Thyroid gland (tissue), 4 donors: Measurements from ENCODE around the gene BTBD16. TPM values are rescaled to one million over a fixed set of nuclear protein-coding genes. Genes with fewer than 3 reads are reported as not detected.

ENCODE experiments used
- DNase-seq, 2 donors: peaks; one replicate each; pipeline ENCODE4 v3.0.0-alpha.2; 2019
- H3K27ac ChIP-seq, 3 donors: fragments of 200-600 bp; sonication (generic); 1 replicate in 2 of 3; 2 replicates in 1 of 3; pipeline ENCODE4 v1.5.1; 2016 to 2019; ENCODE audit warnings: mild to moderate bottlenecking in 1 of 3, moderate library complexity in 1 of 3
- H3K27me3 ChIP-seq: fragments of 200-600 bp; sonication (generic); one replicate; pipeline ENCODE4 v1.5.1; 2019
- H3K36me3 ChIP-seq, 2 donors: fragments of 200-600 bp; sonication (generic); one replicate each; pipeline ENCODE4 v1.5.1; 2016 to 2019
- H3K4me1 ChIP-seq, 2 donors: fragments of 200-600 bp; sonication (generic); one replicate each; pipeline ENCODE4 v1.5.1; 2017 to 2019
- H3K4me3 ChIP-seq, 3 donors: fragments of 200-600 bp; sonication (generic); replicated peaks in 1 of 3; 1 replicate in 2 of 3; 2 replicates in 1 of 3; pipeline ENCODE4 v1.5.1; 2016; ENCODE audit warnings: mild to moderate bottlenecking in 1 of 3
- H3K9me3 ChIP-seq: fragments of 200-600 bp; sonication (generic); one replicate; pipeline ENCODE4 v1.5.1; 2017
- POLR2A ChIP-seq, 2 donors: fragments of 450-650 bp; IDR thresholded peaks; one replicate each; pipeline ENCODE4 v1.6.1; 2017; ENCODE audit warnings: antibody characterized with exemption in 2 of 2, mild to moderate bottlenecking in 2 of 2, moderate library complexity in 1 of 2
- WGBS, 2 donors: methylation state at CpG; one replicate each; pipeline ENCODE4 v1.1.5; 2017; 5-methylcytosine and 5-hydroxymethylcytosine counted together
- intact Hi-C: fragments of 100-400 bp; cut with DNase I; formaldehyde crosslinking; loops from one replicate; pipeline ENCODE4 v1.15.1; 2023
- total RNA-seq, 4 donors: library from RNA; depleted of rRNA; stranded (reverse); fragments of >200 nt; gene quantifications; one replicate each; pipeline ENCODE4 v1.2.3, GENCODE V29; 2016
- TF ChIP-seq, protein P1 (sequence below), 6 experiments: fragments of 200-600 bp in 3 of 6; fragments of 450-650 bp in 3 of 6; sonication (generic) in 3 of 6; IDR thresholded peaks; one replicate each; pipeline ENCODE4 v1.5.1; 2016 to 2019; ENCODE audit warnings: antibody characterized with exemption in 6 of 6, mild to moderate bottlenecking in 2 of 6, inconsistent platforms in 1 of 6, moderate library complexity in 1 of 6

BTBD16 gene
- total RNA-seq, 4 donors from 2014 or later = 0.11 TPM; not detected in 3

DNA sequence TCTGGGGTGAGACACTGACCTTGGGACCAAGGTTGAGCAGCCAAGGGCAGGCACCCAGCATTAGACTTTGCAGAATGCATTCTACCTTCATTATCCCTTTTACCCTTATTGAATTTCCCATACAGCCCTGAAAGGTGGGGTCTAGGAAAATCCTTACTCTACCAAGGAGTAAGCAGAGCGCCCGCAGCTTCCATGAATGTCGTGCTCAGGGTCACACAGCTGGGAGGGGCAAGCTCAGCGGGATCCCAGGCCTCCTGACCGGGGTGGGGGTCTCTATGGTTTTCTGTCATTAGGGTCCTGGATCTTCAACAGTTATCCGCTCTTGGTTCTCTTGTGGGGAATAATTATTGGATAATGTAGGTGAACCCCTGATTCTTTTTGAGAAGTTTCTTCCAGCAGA is 30.7 kb upstream of the BTBD16 start:
- TF ChIP-seq, protein P1, sequence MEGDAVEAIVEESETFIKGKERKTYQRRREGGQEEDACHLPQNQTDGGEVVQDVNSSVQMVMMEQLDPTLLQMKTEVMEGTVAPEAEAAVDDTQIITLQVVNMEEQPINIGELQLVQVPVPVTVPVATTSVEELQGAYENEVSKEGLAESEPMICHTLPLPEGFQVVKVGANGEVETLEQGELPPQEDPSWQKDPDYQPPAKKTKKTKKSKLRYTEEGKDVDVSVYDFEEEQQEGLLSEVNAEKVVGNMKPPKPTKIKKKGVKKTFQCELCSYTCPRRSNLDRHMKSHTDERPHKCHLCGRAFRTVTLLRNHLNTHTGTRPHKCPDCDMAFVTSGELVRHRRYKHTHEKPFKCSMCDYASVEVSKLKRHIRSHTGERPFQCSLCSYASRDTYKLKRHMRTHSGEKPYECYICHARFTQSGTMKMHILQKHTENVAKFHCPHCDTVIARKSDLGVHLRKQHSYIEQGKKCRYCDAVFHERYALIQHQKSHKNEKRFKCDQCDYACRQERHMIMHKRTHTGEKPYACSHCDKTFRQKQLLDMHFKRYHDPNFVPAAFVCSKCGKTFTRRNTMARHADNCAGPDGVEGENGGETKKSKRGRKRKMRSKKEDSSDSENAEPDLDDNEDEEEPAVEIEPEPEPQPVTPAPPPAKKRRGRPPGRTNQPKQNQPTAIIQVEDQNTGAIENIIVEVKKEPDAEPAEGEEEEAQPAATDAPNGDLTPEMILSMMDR (IDR thresholded peaks at IDR 0.05) = no peak
- TF ChIP-seq POLR2A (IDR thresholded peaks at IDR 0.05) = no peak
- H3K9me3 ChIP-seq = no peaks in the 10 kb centered on the region
- intact Hi-C loops = loop anchor here (10.0 kb wide), 1 partner anchor 46 kb away; no protein-coding TSS in a partner anchor
- peaks cover 6 to 14% of the 10 kb centered on the region in 2 donors for H3K4me1 ChIP-seq
- no peaks in the 10 kb centered on the region for H3K27me3 ChIP-seq
- no peak for DNase-seq
- no peak overlapping the region for H3K4me3 ChIP-seq
- H3K27ac ChIP-seq = no peak overlapping the region
- peaks cover 48 to 64% of the 10 kb centered on the region in 2 donors for H3K36me3 ChIP-seq
- WGBS, 2 donors = 93 to 98% methylated on average over 6 of the region's 6 CpGs

DNA sequence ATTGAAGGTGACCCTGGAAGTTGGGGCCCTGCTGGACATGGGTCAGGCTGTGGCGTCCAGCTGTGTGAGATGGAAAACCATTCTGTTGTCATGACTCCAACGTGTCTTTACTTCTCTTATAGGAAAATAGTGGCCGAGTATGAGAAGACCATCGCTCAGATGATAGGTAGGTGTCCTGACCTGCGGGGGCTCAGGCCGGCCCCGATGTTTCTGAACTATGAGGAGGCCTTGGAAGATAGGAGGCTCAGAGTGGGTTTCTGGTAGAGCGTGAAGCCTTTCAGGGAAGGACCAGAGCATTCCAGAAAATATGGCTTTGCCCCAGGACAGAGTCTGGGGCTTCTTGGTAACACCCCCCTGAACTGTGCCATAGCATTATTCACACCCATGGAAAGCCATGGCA is 29.3 kb upstream of the BTBD16 start:
- Histone ChIP-seq H3K27ac (no peak overlapping the region), H3K9me3 (no peaks in the 10 kb centered on the region), H3K36me3 (peaks cover 44 to 56% of the 10 kb centered on the region in 2 donors), H3K27me3 (no peaks in the 10 kb centered on the region), H3K4me3 (no peak overlapping the region), H3K4me1 (peaks cover 10 to 21% of the 10 kb centered on the region in 2 donors)
- intact Hi-C loops = loop anchor here (10.0 kb wide), 1 partner anchor 47 kb away; no protein-coding TSS in a partner anchor
- TF ChIP-seq, protein P1 (IDR thresholded peaks at IDR 0.05) = no peak
- TF ChIP-seq POLR2A (IDR thresholded peaks at IDR 0.05) = no peak
- 89 to 95% methylated on average over 8 of the region's 8 CpGs for WGBS, 2 donors
- no peak for DNase-seq

DNA sequence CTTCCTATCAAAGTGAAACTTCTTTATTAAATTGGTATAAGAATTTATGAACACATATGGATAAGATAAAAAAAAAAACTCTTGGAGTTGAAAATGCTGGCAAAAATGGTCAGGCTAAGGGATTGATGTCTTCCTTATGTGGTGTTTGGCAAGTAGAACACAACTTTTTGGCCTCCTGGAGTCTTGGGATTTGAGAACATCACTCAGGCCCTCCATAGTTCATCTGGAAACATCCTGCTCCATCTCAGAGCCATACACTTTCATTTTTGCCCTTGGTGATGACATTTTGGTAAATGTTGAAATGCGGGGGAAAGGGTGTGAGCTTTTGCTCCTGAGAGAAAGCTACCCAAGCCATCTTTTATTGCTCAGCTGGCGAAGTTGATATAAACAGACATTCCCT is 27.5 kb upstream of the BTBD16 start:
- peaks cover 28 to 39% of the 10 kb centered on the region in 2 donors for H3K36me3 ChIP-seq
- WGBS, 2 donors = 82 to 83% methylated on average over 2 of the region's 2 CpGs
- no peaks in the 10 kb centered on the region for H3K27me3 ChIP-seq
- intact Hi-C loops = loop anchor here (10.0 kb wide), 1 partner anchor 49 kb away; no protein-coding TSS in a partner anchor
- DNase-seq = no peak
- peaks cover 10 to 21% of the 10 kb centered on the region in 2 donors for H3K4me1 ChIP-seq
- peak overlapping the region in 1 of 3 donors; percentile 68 for H3K27ac ChIP-seq
- TF ChIP-seq, protein P1 (IDR thresholded peaks at IDR 0.05) = no peak
- TF ChIP-seq POLR2A (IDR thresholded peaks at IDR 0.05) = no peak
- H3K9me3 ChIP-seq = no peaks in the 10 kb centered on the region
- H3K4me3 ChIP-seq = no peak overlapping the region

DNA sequence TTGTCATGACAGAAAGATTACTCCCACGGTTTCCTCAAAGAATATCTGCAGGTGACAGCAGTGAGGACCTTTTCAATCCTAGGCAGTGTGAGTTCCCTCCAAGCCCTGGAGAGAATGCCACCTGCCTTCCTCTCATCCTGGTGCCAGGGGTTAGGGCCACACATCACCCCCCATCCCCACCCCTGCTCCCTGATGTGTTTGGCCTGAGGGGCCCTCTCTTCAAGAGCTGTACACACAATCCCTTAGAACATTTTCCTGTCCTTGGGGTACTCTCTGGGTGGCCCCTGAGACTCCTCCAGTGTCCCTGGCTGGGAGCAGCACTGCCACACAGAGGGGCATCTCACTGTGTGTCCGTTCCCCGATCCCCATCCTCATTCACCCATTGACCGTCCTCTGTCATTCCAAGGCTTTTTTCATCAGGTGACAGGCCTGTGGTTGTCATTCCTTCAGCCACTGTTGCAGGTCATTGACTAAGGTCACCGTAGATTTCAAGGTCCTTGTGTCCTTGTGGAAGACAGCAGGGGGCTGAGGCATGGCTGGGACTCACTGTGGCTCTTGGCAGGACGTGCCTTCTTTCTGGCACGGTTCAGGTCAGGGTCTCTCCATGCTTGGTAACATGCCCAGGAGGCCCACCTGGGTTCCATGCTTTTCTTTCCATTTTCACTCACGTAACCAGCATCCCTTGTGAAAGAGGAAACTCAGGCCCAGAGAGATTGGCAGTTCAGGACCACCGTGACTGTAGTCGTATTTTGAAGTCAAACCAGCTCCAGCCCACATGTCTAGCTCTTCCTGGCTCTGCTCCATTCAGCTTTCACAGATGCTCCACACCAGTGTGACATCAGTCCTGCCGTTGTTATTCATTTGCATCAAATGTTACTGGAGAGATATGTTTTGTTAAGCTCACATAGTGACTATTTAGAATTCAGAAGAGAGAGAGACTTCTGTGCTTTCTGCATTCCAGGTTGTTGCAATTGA is 26.8 kb upstream of the BTBD16 start:
- Histone ChIP-seq H3K4me1 (peaks cover 10 to 21% of the 10 kb centered on the region in 2 donors), H3K36me3 (peaks cover 28 to 38% of the 10 kb centered on the region in 2 donors), H3K4me3 (no peak overlapping the region), H3K27ac (peak overlapping the region; percentile 42 to 86 (median 68)), H3K27me3 (no peaks in the 10 kb centered on the region), H3K9me3 (no peaks in the 10 kb centered on the region)
- TF ChIP-seq, protein P1 (IDR thresholded peaks at IDR 0.05) = no peak
- no peak for TF ChIP-seq POLR2A (IDR thresholded peaks at IDR 0.05)
- intact Hi-C loops = loop anchor here (10.0 kb wide), 1 partner anchor 49 kb away; no protein-coding TSS in a partner anchor
- DNase-seq = no peak
- 77 to 81% methylated on average over 11 of the region's 11 CpGs for WGBS, 2 donors
